WTC11 (cell line): ENCODE data around the gene RAB39A.

Experiments used
- ARID4B ChIP-seq: sonication (generic); formaldehyde crosslinking; IDR thresholded peaks from 2 replicates; pipeline ENCODE4 v1.8.0; 2023; ENCODE audit warnings: missing genetic modification reagents, mild to moderate bottlenecking, borderline replicate concordance
- CREM ChIP-seq: sonication (generic); formaldehyde crosslinking; IDR thresholded peaks from 2 replicates; pipeline ENCODE4 v1.8.1; 2022; ENCODE audit warnings: mild to moderate bottlenecking, missing genetic modification reagents, moderate library complexity
- CTCF ChIP-seq: fragments of 200-600 bp; IDR thresholded peaks from 2 replicates; pipeline ENCODE4 v1.8.0; 2022; ENCODE audit warnings: antibody characterized with exemption
- E2F4 ChIP-seq: sonication (generic); formaldehyde crosslinking; IDR thresholded peaks from 2 replicates; pipeline ENCODE4 v1.8.1; 2022; ENCODE audit warnings: low read depth, mild to moderate bottlenecking, moderate library complexity, missing genetic modification reagents, borderline replicate concordance
- ESRRA ChIP-seq: sonication (generic); formaldehyde crosslinking; IDR thresholded peaks from 2 replicates; pipeline ENCODE4 v1.8.1; 2022; ENCODE audit warnings: mild to moderate bottlenecking, missing genetic modification reagents, borderline replicate concordance
- MLX ChIP-seq: sonication (generic); formaldehyde crosslinking; IDR thresholded peaks from 2 replicates; pipeline ENCODE4 v1.8.1; 2023; ENCODE audit warnings: mild to moderate bottlenecking, missing genetic modification reagents, moderate library complexity
- NR3C1 ChIP-seq: sonication (generic); formaldehyde crosslinking; conservative IDR thresholded peaks from 2 replicates; pipeline ENCODE4 v1.8.1; 2023; ENCODE audit warnings: low read depth, mild to moderate bottlenecking, missing genetic modification reagents
- TEAD4 ChIP-seq: sonication (generic); formaldehyde crosslinking; IDR thresholded peaks from 2 replicates; pipeline ENCODE4 v1.8.0; 2022; ENCODE audit warnings: mild to moderate bottlenecking, missing genetic modification reagents
- TP53 ChIP-seq: sonication (generic); formaldehyde crosslinking; IDR thresholded peaks from 2 replicates; pipeline ENCODE4 v1.8.1; 2023; ENCODE audit warnings: mild to moderate bottlenecking, missing genetic modification reagents
- USF2 ChIP-seq: sonication (generic); formaldehyde crosslinking; IDR thresholded peaks from 2 replicates; pipeline ENCODE4 v1.8.1; 2023; ENCODE audit warnings: mild to moderate bottlenecking, missing genetic modification reagents, moderate library complexity
- ZNF317 ChIP-seq: sonication (generic); formaldehyde crosslinking; IDR thresholded peaks from 2 replicates; pipeline ENCODE4 v1.8.1; 2023; ENCODE audit warnings: low read depth, mild to moderate bottlenecking, moderate library complexity, missing genetic modification reagents, borderline replicate concordance

- TF ChIP-seq CREM (no peak), CTCF (no peak), ZNF317 (CRISPR knock-in tag) (no peak), TEAD4 (CRISPR knock-in tag) (no peak), MLX (CRISPR knock-in tag) (no peak), ARID4B (CRISPR knock-in tag) (no peak), NR3C1 (no peak), E2F4 (no peak), ESRRA (CRISPR knock-in tag) (no peak), USF2 (CRISPR knock-in tag) (no peak), TP53 (CRISPR knock-in tag) (no peak)
Observed at GRCh38 chr11:107961480-107961879, 33.2 kb downstream of the RAB39A start.
